Spleen (tissue), 11 donors: ENCODE results near the gene C10orf90. TPM values are rescaled to one million over a fixed set of nuclear protein-coding genes. Genes with fewer than 3 reads are reported as not detected.

ENCODE experiments used
- DNase-seq: peaks from one replicate; pipeline ENCODE4 v3.0.0-alpha.2; 2020
- H3K27ac ChIP-seq, 8 donors: fragments of 200-600 bp; sonication (generic) in 7 of 8; 1 replicate in 4 of 8; 2 replicates in 4 of 8; pipeline versions ENCODE4 v1.5.0 to v1.8.0; 2016 to 2021; ENCODE audit warnings: inconsistent platforms in 4 of 8, mild to moderate bottlenecking in 4 of 8, moderate library complexity in 1 of 8
- H3K27me3 ChIP-seq, 7 donors: fragments of 200-600 bp; sonication (generic) in 6 of 7; replicated peaks in 1 of 7; 1 replicate in 4 of 7; 2 replicates in 3 of 7; pipeline versions ENCODE4 v1.5.0 to v1.8.0; 2016 to 2021; ENCODE audit warnings: inconsistent platforms in 3 of 7, mild to moderate bottlenecking in 1 of 7
- H3K36me3 ChIP-seq, 6 donors: fragments of 200-600 bp; sonication (generic) in 5 of 6; 1 replicate in 4 of 6; 2 replicates in 2 of 6; pipeline versions ENCODE4 v1.5.0 to v1.8.0; 2016 to 2021; ENCODE audit warnings: inconsistent platforms in 2 of 6
- H3K4me1 ChIP-seq, 6 donors: fragments of 200-600 bp; sonication (generic) in 5 of 6; 1 replicate in 3 of 6; 2 replicates in 3 of 6; pipeline versions ENCODE4 v1.5.0 to v1.8.0; 2016 to 2021; ENCODE audit warnings: inconsistent platforms in 3 of 6
- H3K4me3 ChIP-seq, 8 donors: fragments of 200-600 bp; sonication (generic) in 7 of 8; 1 replicate in 4 of 8; 2 replicates in 4 of 8; pipeline versions ENCODE4 v1.5.0 to v1.8.0; 2016 to 2021; ENCODE audit warnings: inconsistent platforms in 4 of 8, mild to moderate bottlenecking in 4 of 8, moderate library complexity in 2 of 8
- H3K9me3 ChIP-seq, 8 donors: fragments of 200-600 bp; sonication (generic) in 7 of 8; 1 replicate in 4 of 8; 2 replicates in 4 of 8; pipeline versions ENCODE4 v1.5.0 to v1.8.0; 2016 to 2021; ENCODE audit warnings: inconsistent platforms in 4 of 8
- CTCF ChIP-seq, 11 experiments: fragments of 200-600 bp in 7 of 11; fragments of 450-650 bp in 4 of 11; sonication (generic) in 4 of 11; IDR thresholded peaks in 8 of 11; conservative IDR thresholded peaks in 3 of 11; 1 replicate in 7 of 11; 2 replicates in 4 of 11; pipeline versions ENCODE4 v1.4.0 to v1.8.0; 2016 to 2021; ENCODE audit warnings: antibody characterized with exemption in 11 of 11, inconsistent platforms in 4 of 11, mild to moderate bottlenecking in 1 of 11
- POLR2A ChIP-seq, 3 donors: fragments of 450-650 bp; IDR thresholded peaks; one replicate each; pipeline ENCODE4 v1.5.1; 2017; ENCODE audit warnings: antibody characterized with exemption in 3 of 3, mild to moderate bottlenecking in 1 of 3
- POLR2AphosphoS5 ChIP-seq, 3 donors: sonication (generic); formaldehyde crosslinking; IDR thresholded peaks; one replicate each; pipeline ENCODE4 v1.5.1; 2017; ENCODE audit warnings: antibody characterized with exemption in 3 of 3
- WGBS, 5 donors: extraction: QIAGEN DNeasy Blood & Tissue Kit in 3 of 5; methylation state at CpG; one replicate each; pipeline versions ENCODE4 v1.1.5 to v1.1.7; 2013 to 2018; 5-methylcytosine and 5-hydroxymethylcytosine counted together
- intact Hi-C: fragments of 100-400 bp; cut with DNase I; formaldehyde crosslinking; loops from one replicate; pipeline ENCODE4 v1.15.0; 2023; ENCODE audit warnings: low total_unique reads
- polyA plus RNA-seq, 3 donors: library from polyadenylated mRNA; stranded (reverse); fragments of 200-250 nt; gene quantifications; one replicate each; pipeline ENCODE4 v1.2.1, GENCODE V29; 2013
- total RNA-seq, 7 donors: library from RNA; depleted of rRNA in 3 of 7; stranded (reverse); fragments of >200 nt in 3 of 7; fragmentation: NEBNext Ultra II Directional in 4 of 7; extraction: Animal tissue kit (Norgen Biotek cat#: 25700) in 4 of 7; gene quantifications; one replicate each; pipeline versions ENCODE4 v1.1.0 to v1.2.1, GENCODE V29; 2016 to 2021
- donor health status: healthy with polysubstance abuse.
- donor health status: DM: no; HTN: no; CAD: no; lungs with moderate emphysema.
- donor health status: DM: no; HTN: no; CAD: no.
- donor health status: Bipolar disorder and iron deficiency.
- donor health status: healthy.
- donor health status: DM: no; HTN: no; CAD: no.
- donor health status: DM: yes; HTN: yes; CAD: no.

The C10orf90 gene
- total and polyA plus RNA-seq, 10 donors = 0.05 to 0.06 TPM; not detected in 8

GRCh38 chr10:126609566-126609965, 60.9 kb downstream of the C10orf90 start:
- Histone ChIP-seq H3K4me1 (no peaks in the 10 kb centered on the region), H3K27me3 (peaks cover 0 to 6% (median 0%) of the 10 kb centered on the region in 7 donors), H3K36me3 (no peaks in the 10 kb centered on the region), H3K9me3 (no peaks in the 10 kb centered on the region), H3K27ac (no peak overlapping the region), H3K4me3 (no peak overlapping the region)
- intact Hi-C loops = no loop called here
- 64 to 83% (median 67%) methylated on average over 4 of the region's 4 CpGs for WGBS, 5 donors
- TF ChIP-seq CTCF (IDR thresholded peaks at IDR 0.05 in 8 of 11, conservative IDR thresholded peaks at IDR 0.05 in 3 of 11) (no peak), POLR2A (IDR thresholded peaks at IDR 0.05) (no peak), POLR2AphosphoS5 (IDR thresholded peaks at IDR 0.05) (no peak)
- DNase-seq = no peak

- intact Hi-C loops = no loop called here
- WGBS, 5 donors = 82 to 87% (median 83%) methylated on average over 19 of the region's 19 CpGs
- TF ChIP-seq POLR2A (IDR thresholded peaks at IDR 0.05) (no peak), POLR2AphosphoS5 (IDR thresholded peaks at IDR 0.05) (no peak), CTCF (IDR thresholded peaks at IDR 0.05 in 8 of 11, conservative IDR thresholded peaks at IDR 0.05 in 3 of 11) (no peak)
These were observed 70.4 kb downstream of the C10orf90 start for GRCh38 chr10:126599949-126600682.

GRCh38 chr10:126598009-126598408, 72.5 kb downstream of the C10orf90 start:
- Histone ChIP-seq H3K27ac (no peak overlapping the region), H3K36me3 (no peaks in the 10 kb centered on the region), H3K4me3 (no peak overlapping the region), H3K27me3 (peaks cover 0 to 6% (median 0%) of the 10 kb centered on the region in 7 donors), H3K4me1 (no peaks in the 10 kb centered on the region), H3K9me3 (no peaks in the 10 kb centered on the region)
- TF ChIP-seq POLR2A (IDR thresholded peaks at IDR 0.05) (no peak), CTCF (IDR thresholded peaks at IDR 0.05 in 8 of 11, conservative IDR thresholded peaks at IDR 0.05 in 3 of 11) (peak in 7 of 11 experiments; percentile 5 to 50 (median 23))
- intact Hi-C loops = no loop called here
- WGBS, 5 donors = 30 to 44% (median 41%) methylated on average over 3 of the region's 3 CpGs
- DNase-seq = no peak

More at GRCh38 chr10:126599949-126600682, 70.4 kb downstream of the C10orf90 start:
- Histone ChIP-seq H3K4me3 (no peak overlapping the region), H3K36me3 (no peaks in the 10 kb centered on the region), H3K27ac (no peak overlapping the region), H3K4me1 (no peaks in the 10 kb centered on the region), H3K27me3 (peaks cover 0 to 6% (median 0%) of the 10 kb centered on the region in 7 donors), H3K9me3 (no peaks in the 10 kb centered on the region)
- DNase-seq = no peak

- Histone ChIP-seq H3K27me3 (peaks cover 0 to 6% (median 0%) of the 10 kb centered on the region in 7 donors), H3K27ac (no peak overlapping the region), H3K4me1 (no peaks in the 10 kb centered on the region), H3K36me3 (no peaks in the 10 kb centered on the region), H3K4me3 (no peak overlapping the region), H3K9me3 (no peaks in the 10 kb centered on the region)
- intact Hi-C loops = no loop called here
- TF ChIP-seq CTCF (IDR thresholded peaks at IDR 0.05 in 8 of 11, conservative IDR thresholded peaks at IDR 0.05 in 3 of 11) (no peak), POLR2A (IDR thresholded peaks at IDR 0.05) (no peak), POLR2AphosphoS5 (IDR thresholded peaks at IDR 0.05) (no peak)
- 65 to 77% (median 71%) methylated on average over 2 of the region's 2 CpGs for WGBS, 5 donors
- DNase-seq = no peak
These were observed 73.3 kb downstream of the C10orf90 start for GRCh38 chr10:126597211-126597610.
